Measurements from ENCODE around the gene ASB18. TPM values are rescaled to one million over a fixed set of nuclear protein-coding genes. Genes with fewer than 3 reads are reported as not detected.
A peak's percentile ranks its signal among the peaks of the same experiment; 100 is the strongest.

Gene ASB18
- total and polyA plus RNA-seq, 2 of the 4 experiments (the other 2 are of a cell fraction) = not detected

DNA sequence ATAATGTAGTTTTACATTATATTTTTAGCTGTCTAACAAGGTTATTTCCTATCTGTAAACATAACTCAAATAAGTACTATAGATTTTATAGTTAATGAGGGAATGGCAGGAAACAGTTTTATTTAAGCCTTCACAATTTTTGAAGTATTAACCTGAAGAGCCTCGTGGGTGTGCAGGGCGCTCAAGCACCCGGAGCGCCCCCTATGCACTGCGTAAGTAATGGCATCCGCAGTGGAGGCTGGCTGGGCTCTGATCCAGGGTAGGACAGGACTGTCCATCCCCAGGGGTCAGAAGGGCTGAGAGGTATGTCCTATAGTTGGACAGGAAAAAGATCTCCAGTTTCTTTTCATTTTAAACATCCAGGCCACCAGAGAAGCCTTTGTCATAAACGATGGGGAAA lies 87.8 kb downstream of the ASB18 start:
- Histone ChIP-seq H3K4me3 (ENCODE audit: insufficient read depth, low read depth, low read length) (no peak overlapping the region), H2BK5ac (ENCODE audit: low read depth, low read length, poor library complexity, severe bottlenecking) (no peak overlapping the region)
- ATAC-seq (ENCODE audit: low read depth) = no peak

More for the DNA sequence above, 87.8 kb downstream of the ASB18 start:
- Histone ChIP-seq H4K91ac (ENCODE audit: insufficient read depth, low read depth, low read length) (no peak overlapping the region), H3K4ac (ENCODE audit: low read depth, low read length) (no peak overlapping the region), H2AFZ (replicated peaks; ENCODE audit: low read length, poor library complexity) (no peak overlapping the region), H3K27ac (ENCODE audit: insufficient read depth, low read length) (no peak overlapping the region), H4K5ac (ENCODE audit: low read depth, low read length) (no peak overlapping the region), H3K4me2 (ENCODE audit: low read depth, low read length) (no peak overlapping the region), H2AK9ac (replicated peaks; ENCODE audit: low read depth, low read length, poor library complexity) (no peak overlapping the region), H3K79me1 (ENCODE audit: low read depth in 1 of 2, low read length in 2 of 2) (no peaks in the 10 kb centered on the region), H3K9me3 (ENCODE audit: control insufficient read depth, insufficient read depth, low read length) (no peaks in the 10 kb centered on the region), H2BK120ac (ENCODE audit: low read depth, low read length) (no peak overlapping the region), H4K8ac (ENCODE audit: low read depth in 2 of 2, low read length in 2 of 2) (no peak overlapping the region), H3K23ac (ENCODE audit: low read depth, low read length) (no peak overlapping the region), H2BK15ac (ENCODE audit: low read depth, low read length) (no peak overlapping the region), H3K36me3 (ENCODE audit: control insufficient read depth, insufficient read depth, low read length) (no peaks in the 10 kb centered on the region), H2BK20ac (ENCODE audit: low read depth, low read length) (no peak overlapping the region), H3K56ac (ENCODE audit: extremely low read depth, insufficient read depth, low read length) (no peak overlapping the region), H3K9me1 (ENCODE audit: insufficient read depth, low read length) (no peaks in the 10 kb centered on the region), H4K20me1 (ENCODE audit: insufficient read depth, low read length) (no peaks in the 10 kb centered on the region), H3K14ac (replicated peaks; ENCODE audit: low read depth, low read length) (no peak overlapping the region), H2AK5ac (ENCODE audit: low read depth, low read length) (no peak overlapping the region), H3K4me1 (ENCODE audit: control insufficient read depth, insufficient read depth, low read length) (peaks cover 6% of the 10 kb centered on the region), H3K27me3 (ENCODE audit: control insufficient read depth, insufficient read depth, low read length) (peaks cover 39% of the 10 kb centered on the region), H3K18ac (ENCODE audit: low read depth, low read length) (no peak overlapping the region), H3K9ac (ENCODE audit: low read depth, low read length) (no peak overlapping the region)
- DNase-seq = peak; percentile 25
- in situ Hi-C loops (cut with MboI; ENCODE audit: low sequenced_read_pairs) (loop anchor here (5.0 kb wide), 1 partner anchor 409 kb away; no protein-coding TSS in a partner anchor), intact Hi-C loops (cut with micrococcal nuclease) (loop anchor here (1.0 to 10.0 kb wide), 2 partner anchors 232 to 373 kb away; no protein-coding TSS in a partner anchor), dilution Hi-C loops (cut with HindIII; ENCODE audit: low sequenced_read_pairs, unreplicated experiment) (loop anchor here (25.0 kb wide), 1 partner anchor 389 kb away; no protein-coding TSS in a partner anchor)
- BruUV-seq (replicated peaks) = no TSS peak
- no CpG with 5 or more reads among the region's 7 CpGs for WGBS, 2 experiments (ENCODE audit: extremely low coverage in 2 of 2, insufficient read length in 1 of 2)
- TF ChIP-seq RFX5 (IDR thresholded peaks at IDR 0.05; ENCODE audit: low read depth, low read length) = no peak
- TF ChIP-seq, protein P1, sequence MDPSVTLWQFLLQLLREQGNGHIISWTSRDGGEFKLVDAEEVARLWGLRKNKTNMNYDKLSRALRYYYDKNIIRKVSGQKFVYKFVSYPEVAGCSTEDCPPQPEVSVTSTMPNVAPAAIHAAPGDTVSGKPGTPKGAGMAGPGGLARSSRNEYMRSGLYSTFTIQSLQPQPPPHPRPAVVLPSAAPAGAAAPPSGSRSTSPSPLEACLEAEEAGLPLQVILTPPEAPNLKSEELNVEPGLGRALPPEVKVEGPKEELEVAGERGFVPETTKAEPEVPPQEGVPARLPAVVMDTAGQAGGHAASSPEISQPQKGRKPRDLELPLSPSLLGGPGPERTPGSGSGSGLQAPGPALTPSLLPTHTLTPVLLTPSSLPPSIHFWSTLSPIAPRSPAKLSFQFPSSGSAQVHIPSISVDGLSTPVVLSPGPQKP (IDR thresholded peaks at IDR 0.05; ENCODE audit: borderline replicate concordance, low read depth, low read length) = no peak
- no peak for TF ChIP-seq MAFK (IDR thresholded peaks at IDR 0.05; ENCODE audit: low read depth, low read length)
- 0 out of 2 replicates have a peak, but pooled peaks have one; percentile 11 for TF ChIP-seq SMC3 (IDR thresholded peaks at IDR 0.05; ENCODE audit: low read depth, low read length)
- TF ChIP-seq NFE2L2 (IDR thresholded peaks at IDR 0.05; ENCODE audit: low read depth, low read length) = no peak
- no peak for TF ChIP-seq CHD1 (IDR thresholded peaks at IDR 0.05; ENCODE audit: low read depth, low read length)
- no peak for TF ChIP-seq MAZ (IDR thresholded peaks at IDR 0.05; ENCODE audit: borderline replicate concordance, low read depth, low read length)
- TF ChIP-seq RAD21 (IDR thresholded peaks at IDR 0.05; ENCODE audit: low read length) = 0 out of 2 replicates have a peak, but pooled peaks have one; percentile 15
- TF ChIP-seq POLR2A (IDR thresholded peaks at IDR 0.05; ENCODE audit: low read depth, low read length) = no peak
- TF ChIP-seq CEBPB (IDR thresholded peaks at IDR 0.05; ENCODE audit: low read depth, low read length) = no peak
- TF ChIP-seq RCOR1 (IDR thresholded peaks at IDR 0.05; ENCODE audit: insufficient replicate concordance, low read length) = no peak
- TF ChIP-seq BHLHE40 (IDR thresholded peaks at IDR 0.05; ENCODE audit: low read depth, low read length) = no peak
- TF ChIP-seq, protein P2, sequence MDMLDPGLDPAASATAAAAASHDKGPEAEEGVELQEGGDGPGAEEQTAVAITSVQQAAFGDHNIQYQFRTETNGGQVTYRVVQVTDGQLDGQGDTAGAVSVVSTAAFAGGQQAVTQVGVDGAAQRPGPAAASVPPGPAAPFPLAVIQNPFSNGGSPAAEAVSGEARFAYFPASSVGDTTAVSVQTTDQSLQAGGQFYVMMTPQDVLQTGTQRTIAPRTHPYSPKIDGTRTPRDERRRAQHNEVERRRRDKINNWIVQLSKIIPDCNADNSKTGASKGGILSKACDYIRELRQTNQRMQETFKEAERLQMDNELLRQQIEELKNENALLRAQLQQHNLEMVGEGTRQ (IDR thresholded peaks at IDR 0.05; ENCODE audit: low read depth, low read length) = no peak
- no peak for TF ChIP-seq FOS (IDR thresholded peaks at IDR 0.05; ENCODE audit: low read depth, low read length)
- TF ChIP-seq, protein P3, sequence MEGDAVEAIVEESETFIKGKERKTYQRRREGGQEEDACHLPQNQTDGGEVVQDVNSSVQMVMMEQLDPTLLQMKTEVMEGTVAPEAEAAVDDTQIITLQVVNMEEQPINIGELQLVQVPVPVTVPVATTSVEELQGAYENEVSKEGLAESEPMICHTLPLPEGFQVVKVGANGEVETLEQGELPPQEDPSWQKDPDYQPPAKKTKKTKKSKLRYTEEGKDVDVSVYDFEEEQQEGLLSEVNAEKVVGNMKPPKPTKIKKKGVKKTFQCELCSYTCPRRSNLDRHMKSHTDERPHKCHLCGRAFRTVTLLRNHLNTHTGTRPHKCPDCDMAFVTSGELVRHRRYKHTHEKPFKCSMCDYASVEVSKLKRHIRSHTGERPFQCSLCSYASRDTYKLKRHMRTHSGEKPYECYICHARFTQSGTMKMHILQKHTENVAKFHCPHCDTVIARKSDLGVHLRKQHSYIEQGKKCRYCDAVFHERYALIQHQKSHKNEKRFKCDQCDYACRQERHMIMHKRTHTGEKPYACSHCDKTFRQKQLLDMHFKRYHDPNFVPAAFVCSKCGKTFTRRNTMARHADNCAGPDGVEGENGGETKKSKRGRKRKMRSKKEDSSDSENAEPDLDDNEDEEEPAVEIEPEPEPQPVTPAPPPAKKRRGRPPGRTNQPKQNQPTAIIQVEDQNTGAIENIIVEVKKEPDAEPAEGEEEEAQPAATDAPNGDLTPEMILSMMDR (conservative IDR thresholded peaks at IDR 0.05; ENCODE audit: low read depth, low read length) = peak; percentile 50
- TF ChIP-seq MXI1 (IDR thresholded peaks at IDR 0.05; ENCODE audit: borderline replicate concordance, low read depth, low read length) = no peak
- POLR2A ChIA-PET (ENCODE audit: unreplicated experiment) = no interaction called here
- CTCF ChIA-PET = interaction anchor here (0.7 to 1.0 kb wide), 3 partner anchors 13 to 397 kb away, joined by 3 to 4 read pairs (median 4); no protein-coding TSS in a partner anchor
